SK-N-SH (cell line): ENCODE results near the gene DDI2.

Source experiments
- EP300 ChIP-seq, 2 experiments: IDR thresholded peaks; 2 replicates each; pipeline versions ENCODE4 v1.4.0 to v1.6.1; 2012; ENCODE audit warnings: borderline replicate concordance in 1 of 2, low read depth in 1 of 2, low read length in 1 of 2
- TCF12 ChIP-seq: IDR thresholded peaks from 2 replicates; pipeline ENCODE4 v1.4.0; 2012
- TF ChIP-seq, protein P1 (sequence below): fragments of 200-600 bp; sonication (generic); IDR thresholded peaks from 2 replicates; pipeline ENCODE4 v1.6.1; 2017; ENCODE audit warnings: antibody characterized with exemption, mild to moderate bottlenecking, moderate library complexity

DNA sequence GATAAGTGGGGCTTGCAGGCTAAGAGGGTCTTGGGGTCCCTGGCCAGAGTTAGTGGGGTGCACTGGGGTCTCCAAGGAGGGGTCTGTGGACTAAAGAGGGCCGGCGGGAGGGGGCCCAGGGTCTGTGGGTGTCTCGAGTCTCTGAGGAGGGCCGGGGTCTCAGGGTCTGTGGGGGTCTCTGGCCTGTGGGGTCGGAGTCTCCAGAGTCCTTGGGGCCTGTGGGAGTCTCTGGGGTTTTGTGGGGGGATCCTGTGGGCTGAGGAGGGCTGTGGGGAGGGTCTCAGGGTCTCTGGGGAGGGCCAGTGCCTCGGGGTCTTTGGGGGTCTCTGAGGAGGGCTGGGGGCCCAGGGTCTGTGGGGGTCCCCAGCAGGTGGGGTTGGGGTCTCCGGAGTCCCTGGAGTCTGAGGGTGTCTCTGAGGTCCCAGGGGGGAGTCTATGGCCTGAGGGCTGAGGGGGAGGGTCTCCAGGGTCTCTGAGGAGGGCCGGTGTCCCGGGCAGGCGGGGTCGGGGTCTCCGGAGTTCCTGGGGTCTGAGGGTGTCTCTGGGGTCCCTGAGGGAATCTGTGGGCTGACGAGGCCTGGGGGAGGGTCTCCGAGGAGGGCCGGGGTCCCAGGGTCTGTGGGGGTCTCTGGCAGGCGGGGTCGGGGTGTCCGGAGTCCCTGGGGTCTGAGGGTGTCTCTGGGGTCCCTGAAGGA, 66.2 kb downstream of the DDI2 start:
- TF ChIP-seq TCF12 (no peak), EP300 (IDR thresholded peaks at IDR 0.05; ENCODE audit: borderline replicate concordance in 1 of 2, low read depth in 1 of 2, low read length in 1 of 2) (no peak)
- TF ChIP-seq, protein P1, sequence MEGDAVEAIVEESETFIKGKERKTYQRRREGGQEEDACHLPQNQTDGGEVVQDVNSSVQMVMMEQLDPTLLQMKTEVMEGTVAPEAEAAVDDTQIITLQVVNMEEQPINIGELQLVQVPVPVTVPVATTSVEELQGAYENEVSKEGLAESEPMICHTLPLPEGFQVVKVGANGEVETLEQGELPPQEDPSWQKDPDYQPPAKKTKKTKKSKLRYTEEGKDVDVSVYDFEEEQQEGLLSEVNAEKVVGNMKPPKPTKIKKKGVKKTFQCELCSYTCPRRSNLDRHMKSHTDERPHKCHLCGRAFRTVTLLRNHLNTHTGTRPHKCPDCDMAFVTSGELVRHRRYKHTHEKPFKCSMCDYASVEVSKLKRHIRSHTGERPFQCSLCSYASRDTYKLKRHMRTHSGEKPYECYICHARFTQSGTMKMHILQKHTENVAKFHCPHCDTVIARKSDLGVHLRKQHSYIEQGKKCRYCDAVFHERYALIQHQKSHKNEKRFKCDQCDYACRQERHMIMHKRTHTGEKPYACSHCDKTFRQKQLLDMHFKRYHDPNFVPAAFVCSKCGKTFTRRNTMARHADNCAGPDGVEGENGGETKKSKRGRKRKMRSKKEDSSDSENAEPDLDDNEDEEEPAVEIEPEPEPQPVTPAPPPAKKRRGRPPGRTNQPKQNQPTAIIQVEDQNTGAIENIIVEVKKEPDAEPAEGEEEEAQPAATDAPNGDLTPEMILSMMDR = no peak
